Measurements from ENCODE around the gene SLC2A10.

Gene SLC2A10

DNA sequence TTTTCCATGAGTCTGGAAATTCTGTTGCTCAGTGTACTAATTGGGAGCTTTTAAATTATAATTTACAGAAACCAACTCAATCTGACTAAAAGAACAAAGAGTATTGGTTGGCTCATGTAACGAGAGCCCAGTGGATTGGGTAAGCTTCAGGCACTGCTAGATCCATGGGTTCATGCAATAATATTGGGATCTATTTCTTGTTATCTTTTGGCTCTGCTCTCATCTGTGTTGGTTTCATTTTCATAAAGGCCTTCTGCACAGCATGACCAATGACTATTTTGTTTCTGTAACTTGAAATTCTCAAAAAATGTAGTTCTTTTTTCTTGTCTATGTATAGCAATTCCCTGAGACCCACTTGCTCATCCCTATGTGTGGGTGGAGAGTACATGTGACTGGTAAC lies 12.0 kb downstream of the SLC2A10 start:
- no peak for DNase-seq (ENCODE audit: low read depth, low spot score)
- CTCF ChIA-PET, result interaction anchor here (2.0 kb wide), 1 partner anchor 11 kb away, joined by 6 read pairs; no protein-coding TSS in a partner anchor
- no peak overlapping the region for H3K4me3 ChIP-seq (ENCODE audit: low read depth, low read length)
- POLR2A ChIA-PET, result no interaction called here
- no peak for TF ChIP-seq CTCF (IDR thresholded peaks at IDR 0.05; ENCODE audit: insufficient read depth, low read length, missing control alignments)

GRCh38 chr20:46722450-46722849 lies 13.0 kb downstream of the SLC2A10 start:
- ChIA-PET POLR2A (no interaction called here), CTCF (no interaction called here)
- no peak for TF ChIP-seq CTCF (IDR thresholded peaks at IDR 0.05; ENCODE audit: insufficient read depth, low read length, missing control alignments)
- no peak for DNase-seq (ENCODE audit: low read depth, low spot score)
- no peak overlapping the region for H3K4me3 ChIP-seq (ENCODE audit: low read depth, low read length)

GRCh38 chr20:46723039-46723438 lies 13.6 kb downstream of the SLC2A10 start:
- no peak for TF ChIP-seq CTCF (IDR thresholded peaks at IDR 0.05; ENCODE audit: insufficient read depth, low read length, missing control alignments)
- CTCF ChIA-PET, result no interaction called here
- H3K4me3 ChIP-seq (ENCODE audit: low read depth, low read length), result no peak overlapping the region
- POLR2A ChIA-PET, result no interaction called here
- no peak for DNase-seq (ENCODE audit: low read depth, low spot score)

DNA sequence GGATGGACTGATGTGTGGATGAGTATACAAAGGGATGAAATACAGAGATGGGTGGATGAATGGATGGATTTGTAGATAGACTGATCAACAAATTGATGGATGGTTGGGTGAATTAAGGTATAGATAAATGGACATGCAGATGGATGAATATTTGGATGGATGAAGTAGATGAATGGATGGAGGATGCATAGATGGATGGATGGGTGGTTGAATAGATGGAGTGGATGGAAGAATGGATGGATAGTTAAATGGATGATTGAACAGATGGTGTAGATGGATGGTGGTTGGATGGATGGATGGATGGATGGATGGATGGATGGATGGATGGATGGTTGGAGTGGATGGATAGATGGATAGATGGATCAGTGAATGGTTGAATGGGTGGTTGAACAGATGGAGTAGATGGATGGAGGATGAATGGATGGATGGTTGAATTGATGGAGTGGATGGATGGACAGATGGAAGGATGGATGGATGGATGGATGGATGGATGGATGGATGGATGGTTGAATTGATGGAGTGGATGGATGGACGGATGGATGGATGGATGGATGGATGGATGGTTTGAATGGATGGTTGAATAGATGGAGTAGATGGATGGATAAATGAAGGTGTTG lies 15.0 kb downstream of the SLC2A10 start:
- TF ChIP-seq CTCF (IDR thresholded peaks at IDR 0.05; ENCODE audit: insufficient read depth, low read length, missing control alignments), result no peak
- ChIA-PET CTCF (no interaction called here), POLR2A (no interaction called here)
- DNase-seq (ENCODE audit: low read depth, low spot score), result no peak
- no peak overlapping the region for H3K4me3 ChIP-seq (ENCODE audit: low read depth, low read length)

- TF ChIP-seq CTCF (IDR thresholded peaks at IDR 0.05; ENCODE audit: insufficient read depth, low read length, missing control alignments), result no peak
- no peak for DNase-seq (ENCODE audit: low read depth, low spot score)
- ChIA-PET POLR2A (no interaction called here), CTCF (no interaction called here)
- no peak overlapping the region for H3K4me3 ChIP-seq (ENCODE audit: low read depth, low read length)
These were observed 16.0 kb downstream of the SLC2A10 start for GRCh38 chr20:46725186-46726165.

- DNase-seq (ENCODE audit: low read depth, low spot score), result no peak
- CTCF ChIA-PET, result no interaction called here
- TF ChIP-seq CTCF (IDR thresholded peaks at IDR 0.05; ENCODE audit: insufficient read depth, low read length, missing control alignments), result no peak
- H3K4me3 ChIP-seq (ENCODE audit: low read depth, low read length), result no peak overlapping the region
- POLR2A ChIA-PET, result no interaction called here
These were observed 22.3 kb downstream of the SLC2A10 start for GRCh38 chr20:46731770-46732169.

Measured in AG04449 (cell line).